ENCODE data around the gene RNU2-63P. TPM values are rescaled to one million over a fixed set of nuclear protein-coding genes. Genes with fewer than 3 reads are reported as not detected.
"Not testable (repeated sequence)": the region's sequence is repeated elsewhere in the genome, so short reads cannot be mapped to it uniquely, and the experiment has no call there.

Gene RNU2-63P
- not detected in 2 replicates for total RNA-seq (2014; rRNA removed; shearing (Covaris generic))

DNA sequence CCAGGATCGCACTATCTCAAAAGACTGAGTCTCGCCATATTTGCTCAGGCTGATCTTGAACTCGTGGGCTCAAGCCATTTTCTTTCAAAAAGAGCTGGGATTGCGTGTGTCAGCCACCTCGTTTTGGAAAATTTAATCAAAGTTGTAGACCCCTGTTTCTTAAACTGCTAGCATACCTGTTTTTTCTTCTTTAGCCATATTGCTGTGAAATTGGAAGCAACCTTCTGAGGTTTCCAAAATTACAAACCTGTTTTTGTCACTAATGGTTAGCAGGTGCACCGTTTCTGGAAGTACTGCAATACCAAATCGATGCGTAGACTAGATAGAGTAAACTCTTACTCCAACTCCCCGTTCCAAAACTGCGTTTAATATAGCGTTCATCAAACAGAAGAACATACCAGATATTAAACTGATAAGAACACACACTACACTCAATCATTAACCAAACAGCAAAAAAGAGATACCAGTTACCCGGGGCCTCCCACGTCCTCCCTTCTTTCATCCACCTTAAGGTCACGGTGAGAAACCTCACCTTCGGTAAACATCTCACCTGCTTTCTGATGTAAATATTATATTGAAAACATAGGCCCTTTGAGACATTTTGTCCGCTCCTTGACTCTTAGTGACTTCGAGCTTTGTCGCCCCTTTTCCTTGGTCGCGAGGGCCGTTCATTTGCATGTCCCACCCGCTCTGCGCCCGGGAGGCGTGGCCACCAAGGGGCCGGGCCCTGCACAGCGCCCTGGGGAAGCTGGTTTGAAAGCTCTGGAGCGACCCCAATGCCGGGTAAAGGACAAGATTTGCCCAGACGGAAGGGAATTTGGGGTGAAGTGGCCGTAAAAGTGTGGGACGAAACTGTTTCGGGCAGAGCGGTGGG is at the start of gene RNU2-63P:
RNU2-63P (minus strand) TSS at position 462 of the 874 bp plus-strand sequence.
- DNase-seq (ENCODE audit: low spot score), result peak; percentile 81
- in situ Hi-C loops (cut with HindIII; ENCODE audit: low sequenced_read_pairs), result no loop called here

DNA sequence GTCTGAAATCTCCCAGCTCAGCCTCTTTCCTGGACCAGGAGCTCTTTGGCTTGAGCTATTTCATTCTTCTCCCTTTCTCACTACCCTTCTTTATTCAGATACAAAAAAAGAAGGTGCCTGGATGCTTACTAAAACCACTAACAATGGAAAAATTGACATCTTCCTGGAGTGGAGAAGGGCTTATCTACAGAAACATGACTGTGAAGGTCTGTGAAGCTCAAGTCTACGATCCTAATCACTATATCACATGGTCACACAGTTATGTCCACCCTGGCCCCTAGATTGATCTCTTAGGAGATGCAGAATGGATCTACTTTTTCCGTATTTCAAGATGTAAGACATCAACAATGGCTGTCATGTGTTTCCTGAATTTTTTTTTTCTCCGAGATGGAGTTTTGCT is 44.9 kb upstream of the RNU2-63P start:
- DNase-seq (ENCODE audit: low spot score), result no peak
- in situ Hi-C loops (cut with HindIII; ENCODE audit: low sequenced_read_pairs), result no loop called here

DNA sequence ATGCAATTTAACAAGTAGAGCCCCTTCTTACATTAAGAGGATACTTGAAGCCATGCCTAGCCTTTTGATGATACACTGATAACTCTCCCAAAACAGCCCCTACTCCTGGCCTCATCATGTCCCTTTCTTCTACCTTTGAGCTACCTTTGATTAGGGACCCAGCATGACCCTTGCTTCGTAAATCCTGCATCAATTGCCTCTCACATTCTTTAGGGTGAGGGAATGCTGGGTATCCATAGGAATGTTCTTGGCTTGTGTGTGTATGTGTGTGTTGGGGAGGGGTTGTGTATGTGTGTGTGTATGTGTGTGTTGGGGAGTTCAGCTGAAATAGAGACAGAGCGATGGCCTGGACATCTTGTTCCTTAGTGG is 44.5 kb upstream of the RNU2-63P start:
- no peak for DNase-seq (ENCODE audit: low spot score)
- in situ Hi-C loops (cut with HindIII; ENCODE audit: low sequenced_read_pairs), result no loop called here

DNA sequence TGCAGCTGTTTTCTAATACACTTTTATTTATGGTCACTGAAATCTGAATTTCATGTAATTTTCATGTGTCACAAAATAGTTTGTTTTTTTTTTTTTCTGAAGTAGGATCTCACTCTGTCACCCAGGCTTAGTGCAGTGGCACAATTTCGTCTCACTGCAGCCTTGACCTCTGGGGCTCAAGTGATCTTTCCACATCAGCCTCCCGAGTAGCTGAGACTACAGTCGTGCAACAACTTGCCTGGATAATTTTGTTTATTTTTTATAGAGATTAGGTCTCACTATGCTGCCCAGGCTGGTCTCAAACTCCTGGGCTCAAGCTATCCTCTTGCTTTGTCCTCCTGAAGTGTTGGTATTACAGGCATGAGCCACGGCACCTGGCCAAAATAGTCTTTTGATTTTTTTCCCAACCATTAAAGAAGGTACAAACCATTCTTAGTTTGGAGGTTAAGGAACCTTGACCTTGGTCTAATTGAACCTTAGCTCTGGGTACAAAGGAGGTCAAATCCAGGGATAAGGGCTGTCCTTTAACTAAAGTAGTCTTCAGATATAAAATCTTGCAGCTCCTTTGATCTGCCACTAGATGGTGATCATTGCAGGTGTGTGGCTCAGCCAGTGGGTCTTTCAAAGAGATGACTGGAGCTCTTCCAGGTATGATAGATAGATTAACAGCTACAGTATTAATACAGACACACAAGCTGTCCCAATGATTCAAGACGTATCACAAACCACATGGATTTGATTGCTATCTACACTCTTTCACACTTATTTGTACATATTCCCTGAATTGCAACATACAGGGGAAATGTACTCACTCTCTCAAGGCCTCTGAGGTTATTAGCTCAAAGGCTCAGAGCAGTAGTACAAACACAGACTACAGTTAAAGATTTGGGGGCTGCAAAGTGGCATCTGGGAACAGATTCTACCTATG is 43.9 kb upstream of the RNU2-63P start:
- peak; percentile 43 for DNase-seq (ENCODE audit: low spot score)
- in situ Hi-C loops (cut with HindIII; ENCODE audit: low sequenced_read_pairs), result no loop called here

DNA sequence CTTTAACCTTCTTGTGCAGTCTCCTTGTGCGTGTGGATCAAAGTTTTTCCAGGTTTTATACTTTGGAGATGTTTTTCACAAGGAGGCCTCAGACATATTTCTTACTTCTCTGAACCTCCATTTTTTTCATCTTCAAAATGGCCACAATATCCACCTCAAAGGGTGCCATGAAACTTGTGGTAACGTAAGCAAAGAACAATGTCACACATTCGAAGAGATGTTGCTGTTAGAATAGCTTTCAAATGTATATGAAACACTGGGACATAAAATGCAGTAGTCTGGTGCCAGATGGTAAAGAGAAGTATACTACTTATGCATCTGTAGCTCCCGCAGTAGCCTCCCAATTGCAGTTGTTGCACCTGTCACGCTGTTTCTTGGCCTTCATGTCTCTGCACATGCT is 41.8 kb upstream of the RNU2-63P start:
- DNase-seq (ENCODE audit: low spot score), result no peak
- in situ Hi-C loops (cut with HindIII; ENCODE audit: low sequenced_read_pairs), result no loop called here

DNA sequence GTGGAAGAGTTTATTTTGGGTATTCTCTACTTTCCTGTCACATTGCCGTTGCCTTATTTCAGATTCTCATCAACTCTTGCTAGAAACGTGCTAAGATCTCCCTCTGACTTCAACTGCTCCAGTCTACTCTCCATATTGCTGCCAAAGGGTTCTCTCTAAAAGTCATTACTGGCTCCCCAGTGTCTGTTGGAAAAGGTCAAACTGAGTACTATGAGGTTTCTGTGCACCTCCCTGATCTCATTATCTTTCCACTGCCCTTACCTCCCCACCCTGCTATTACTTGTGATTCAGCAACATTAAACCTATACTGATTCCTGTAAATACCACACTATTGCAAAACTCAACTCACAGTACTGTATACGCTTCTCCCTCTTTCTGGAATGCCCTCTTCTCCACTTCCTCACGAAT is 41.1 kb upstream of the RNU2-63P start:
- in situ Hi-C loops (cut with HindIII; ENCODE audit: low sequenced_read_pairs), result no loop called here
- DNase-seq (ENCODE audit: low spot score), result no peak

- peak; percentile 96 for DNase-seq (ENCODE audit: low spot score)
- in situ Hi-C loops (cut with HindIII; ENCODE audit: low sequenced_read_pairs), result no loop called here
Measured at GRCh38 chr2:88055371-88056128, 39.2 kb upstream of the RNU2-63P start, which contains the start of gene KRCC1. Gene KRCC1, minus strand, starts transcription at chr2:88055783. Its CDS starts 27,220 bp downstream, at chr2:88028563.

DNA sequence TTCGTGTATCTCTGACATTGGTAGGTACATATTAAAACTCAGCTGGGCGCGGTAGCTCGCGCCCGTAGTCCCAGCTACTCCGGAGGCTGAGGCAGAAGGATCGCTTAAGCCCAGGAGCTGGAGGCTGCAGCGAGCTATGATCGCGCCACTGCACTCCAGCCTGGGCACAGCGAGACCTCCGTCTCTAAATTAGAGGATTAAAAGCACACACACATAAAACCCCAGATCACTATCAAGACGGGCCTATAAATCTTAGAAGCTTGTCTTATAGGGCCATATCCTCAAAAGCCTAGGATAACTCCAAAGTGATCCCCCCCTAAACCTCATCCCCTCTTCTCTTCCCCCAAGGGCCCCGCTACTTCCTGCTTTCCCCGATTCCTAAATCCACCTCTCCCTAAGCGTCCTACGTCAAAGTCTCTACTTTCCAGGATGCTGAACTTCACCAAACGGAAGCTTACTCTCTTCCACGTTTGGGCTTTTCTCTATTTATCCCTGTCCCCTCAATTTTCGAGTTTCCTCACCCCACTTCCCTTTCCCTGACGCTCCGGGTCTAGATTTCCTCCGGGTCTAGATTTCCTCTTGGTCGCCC is 38.5 kb upstream of the RNU2-63P start:
- peak; percentile 35 for DNase-seq (ENCODE audit: low spot score)
- in situ Hi-C loops (cut with HindIII; ENCODE audit: low sequenced_read_pairs), result no loop called here

DNA sequence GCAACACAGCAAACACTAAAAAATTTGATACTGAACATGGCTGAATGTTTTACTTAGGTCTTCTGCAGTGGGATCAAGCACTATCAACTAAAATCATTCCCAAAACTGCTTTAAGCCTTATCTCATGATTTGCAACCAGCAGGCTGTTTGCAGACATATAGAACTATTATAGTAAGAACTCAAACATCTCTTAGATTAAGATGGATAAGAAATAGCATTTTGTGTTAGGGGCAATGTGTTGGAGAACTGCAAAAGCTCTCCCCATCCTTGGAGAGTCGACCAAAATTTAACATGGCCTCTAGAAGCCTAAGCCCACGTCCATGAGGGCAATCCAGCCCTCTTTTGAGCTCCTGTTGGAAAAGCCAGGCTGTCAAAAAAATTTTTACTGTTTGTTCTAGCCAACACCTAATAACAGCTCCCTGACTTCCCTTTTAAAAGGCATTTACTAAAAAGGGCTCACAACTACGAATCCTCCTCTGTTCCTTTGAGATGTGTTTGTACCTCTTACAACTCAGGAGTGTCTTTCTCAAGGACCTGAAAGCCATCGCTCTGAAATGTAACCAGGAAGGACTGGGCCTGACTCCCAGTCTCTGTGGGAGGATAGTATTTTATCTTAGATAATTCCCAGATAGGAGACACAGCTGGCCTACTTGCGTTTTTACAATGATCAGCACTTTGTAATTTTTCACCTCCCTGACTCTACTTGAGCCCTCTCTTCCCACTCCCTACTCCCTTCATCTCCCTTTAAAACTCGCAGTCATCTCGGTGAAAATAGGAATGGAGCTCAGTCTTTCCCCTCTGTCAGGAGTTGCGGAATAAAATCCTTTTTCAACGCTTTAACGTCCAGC is 37.8 kb upstream of the RNU2-63P start:
- peak; percentile 2 for DNase-seq (ENCODE audit: low spot score)
- in situ Hi-C loops (cut with HindIII; ENCODE audit: low sequenced_read_pairs), result no loop called here

GRCh38 chr2:88053296-88053695 is 36.9 kb upstream of the RNU2-63P start:
- in situ Hi-C loops (cut with HindIII; ENCODE audit: low sequenced_read_pairs), result no loop called here
- DNase-seq (ENCODE audit: low spot score), result peak; percentile 7

DNA sequence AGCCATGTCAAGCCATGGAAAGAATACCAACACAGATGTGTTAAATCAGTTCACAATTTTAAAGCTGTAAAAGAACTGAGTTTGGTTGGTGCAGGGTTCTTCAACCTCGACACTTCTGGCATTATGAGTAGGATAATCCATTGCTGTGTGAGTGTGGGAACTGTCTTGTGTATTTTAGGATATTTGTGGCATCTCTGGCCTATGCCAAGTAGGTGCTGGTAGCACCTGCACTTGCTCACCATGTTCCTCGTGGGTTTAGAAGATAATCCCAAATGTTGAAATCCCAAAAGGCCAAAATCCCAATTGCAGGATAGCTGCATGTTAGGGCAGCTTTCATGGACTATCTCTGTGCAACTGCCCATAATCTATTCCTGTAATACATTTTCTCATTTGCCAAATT is 35.4 kb upstream of the RNU2-63P start:
- no peak for DNase-seq (ENCODE audit: low spot score)
- in situ Hi-C loops (cut with HindIII; ENCODE audit: low sequenced_read_pairs), result no loop called here

DNA sequence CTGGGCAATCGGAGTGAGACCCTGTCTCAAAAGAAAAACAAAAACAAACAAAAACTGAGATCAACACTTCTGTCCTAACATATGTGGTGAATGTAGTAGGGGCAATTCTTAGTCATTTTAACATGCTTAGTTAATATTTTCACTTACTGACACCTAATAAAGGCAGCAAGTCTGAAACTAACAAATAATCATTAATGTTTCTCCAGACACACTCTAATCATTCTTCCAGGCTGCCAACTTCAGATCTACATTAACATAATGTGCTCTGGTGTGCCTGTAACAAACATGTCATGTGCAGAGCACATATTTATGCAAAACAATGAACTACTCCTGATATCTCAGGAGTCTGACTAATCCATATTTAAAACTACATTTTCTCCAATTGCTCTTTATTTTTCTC is 33.3 kb upstream of the RNU2-63P start:
- in situ Hi-C loops (cut with HindIII; ENCODE audit: low sequenced_read_pairs), result no loop called here
- no peak for DNase-seq (ENCODE audit: low spot score)

GRCh38 chr2:88048541-88048940 is 32.2 kb upstream of the RNU2-63P start:
- DNase-seq (ENCODE audit: low spot score), result no peak
- in situ Hi-C loops (cut with HindIII; ENCODE audit: low sequenced_read_pairs), result no loop called here

GRCh38 chr2:88045561-88045960 is 29.2 kb upstream of the RNU2-63P start:
- in situ Hi-C loops (cut with HindIII; ENCODE audit: low sequenced_read_pairs); DNase-seq (ENCODE audit: low spot score): not testable (repeated sequence)

DNA sequence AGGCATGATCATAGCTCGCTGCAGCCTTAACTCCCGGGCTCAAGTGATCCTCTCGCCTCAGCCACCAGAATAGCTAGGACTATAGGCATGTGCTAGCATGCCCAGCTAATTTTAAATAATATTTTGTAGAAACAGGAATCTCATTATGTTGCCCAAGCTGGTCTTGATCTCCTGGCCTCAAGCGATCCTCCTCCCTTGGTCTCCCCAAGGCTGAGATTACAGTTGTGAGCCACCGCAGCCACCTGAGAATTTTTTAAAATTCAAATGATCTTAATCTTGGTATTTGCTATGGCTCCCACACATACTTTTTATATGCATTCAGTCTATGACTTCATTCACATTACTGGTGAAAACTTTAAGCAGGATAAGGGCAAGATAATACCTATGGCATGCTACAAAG is 26.1 kb upstream of the RNU2-63P start:
- in situ Hi-C loops (cut with HindIII; ENCODE audit: low sequenced_read_pairs), result no loop called here

GRCh38 chr2:88038263-88039105 is 22.1 kb upstream of the RNU2-63P start:
- in situ Hi-C loops (cut with HindIII; ENCODE audit: low sequenced_read_pairs), result no loop called here
- DNase-seq (ENCODE audit: low spot score), result no peak

More for the DNA sequence above, 26.1 kb upstream of the RNU2-63P start:
- no peak for DNase-seq (ENCODE audit: low spot score)

DNA sequence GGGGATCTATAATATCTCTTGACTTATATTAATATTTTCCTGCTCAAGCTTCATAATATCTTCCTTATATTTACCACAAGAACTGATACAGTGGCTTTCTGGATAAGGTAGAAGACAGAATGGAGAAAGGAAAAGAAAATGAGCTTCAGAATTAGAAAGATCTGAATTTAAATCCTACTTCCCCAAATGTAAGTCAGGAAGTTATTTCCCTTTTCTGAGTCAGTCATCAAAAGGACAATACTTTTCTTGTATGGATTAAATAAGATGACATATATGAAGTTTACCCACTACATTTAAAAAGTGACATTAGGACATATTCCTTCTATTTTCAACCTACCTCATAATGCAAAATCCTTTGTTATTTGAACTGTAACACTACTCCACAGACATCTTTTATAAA is 20.3 kb upstream of the RNU2-63P start:
- in situ Hi-C loops (cut with HindIII; ENCODE audit: low sequenced_read_pairs), result no loop called here
- no peak for DNase-seq (ENCODE audit: low spot score)

All from G401 (cell line).